Lower leg skin (tissue), 3 donors: ENCODE results near the gene BAIAP2L2.

Source experiments
- CTCF ChIP-seq, 3 donors: fragments of 450-650 bp; IDR thresholded peaks; one replicate each; pipeline ENCODE4 v1.5.1; 2016; ENCODE audit warnings: antibody characterized with exemption in 3 of 3, mild to moderate bottlenecking in 3 of 3, moderate library complexity in 2 of 3
- POLR2A ChIP-seq, 2 donors: fragments of 450-650 bp; IDR thresholded peaks; one replicate each; pipeline ENCODE4 v1.6.1; 2016 to 2017; ENCODE audit warnings: antibody characterized with exemption in 2 of 2, mild to moderate bottlenecking in 1 of 2, moderate library complexity in 1 of 2

- TF ChIP-seq CTCF (IDR thresholded peaks at IDR 0.05) (no peak), POLR2A (IDR thresholded peaks at IDR 0.05) (no peak)
Measured at GRCh38 chr22:38153821-38154562, 43.5 kb upstream of the BAIAP2L2 start.
